Measurements from ENCODE around the gene HERC6.

Gene HERC6

DNA sequence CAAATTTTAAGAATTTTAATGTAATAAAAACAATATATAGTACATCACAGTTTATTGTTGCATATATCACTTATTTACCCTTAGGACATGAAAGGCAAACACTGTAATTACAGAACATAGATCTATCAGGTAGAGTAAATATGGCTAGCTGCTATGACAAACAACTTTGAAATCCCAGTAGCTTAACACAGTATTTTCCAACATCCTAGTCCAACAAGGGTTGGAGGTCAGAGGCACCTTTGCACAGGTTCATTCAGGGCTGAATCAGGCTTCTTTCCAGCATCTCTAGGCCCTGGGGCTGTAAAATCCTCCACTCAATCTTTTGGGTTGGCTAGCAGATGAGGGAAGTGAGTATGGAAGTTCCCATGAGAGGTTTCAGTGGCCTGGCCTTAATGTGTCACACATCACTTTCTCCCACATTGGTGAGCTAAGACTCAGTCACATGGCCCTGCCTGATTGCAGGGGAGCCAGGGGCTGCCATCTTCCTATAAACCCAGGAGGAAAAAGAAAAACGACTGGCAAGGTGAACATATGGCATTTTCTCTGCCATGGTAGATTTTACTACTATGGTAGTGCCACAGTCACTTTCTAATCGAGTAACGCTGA lies 32.9 kb downstream of the HERC6 start:
- TF ChIP-seq, protein P1, sequence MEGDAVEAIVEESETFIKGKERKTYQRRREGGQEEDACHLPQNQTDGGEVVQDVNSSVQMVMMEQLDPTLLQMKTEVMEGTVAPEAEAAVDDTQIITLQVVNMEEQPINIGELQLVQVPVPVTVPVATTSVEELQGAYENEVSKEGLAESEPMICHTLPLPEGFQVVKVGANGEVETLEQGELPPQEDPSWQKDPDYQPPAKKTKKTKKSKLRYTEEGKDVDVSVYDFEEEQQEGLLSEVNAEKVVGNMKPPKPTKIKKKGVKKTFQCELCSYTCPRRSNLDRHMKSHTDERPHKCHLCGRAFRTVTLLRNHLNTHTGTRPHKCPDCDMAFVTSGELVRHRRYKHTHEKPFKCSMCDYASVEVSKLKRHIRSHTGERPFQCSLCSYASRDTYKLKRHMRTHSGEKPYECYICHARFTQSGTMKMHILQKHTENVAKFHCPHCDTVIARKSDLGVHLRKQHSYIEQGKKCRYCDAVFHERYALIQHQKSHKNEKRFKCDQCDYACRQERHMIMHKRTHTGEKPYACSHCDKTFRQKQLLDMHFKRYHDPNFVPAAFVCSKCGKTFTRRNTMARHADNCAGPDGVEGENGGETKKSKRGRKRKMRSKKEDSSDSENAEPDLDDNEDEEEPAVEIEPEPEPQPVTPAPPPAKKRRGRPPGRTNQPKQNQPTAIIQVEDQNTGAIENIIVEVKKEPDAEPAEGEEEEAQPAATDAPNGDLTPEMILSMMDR (IDR thresholded peaks at IDR 0.05) = no peak
- Histone ChIP-seq H3K36me3 (ENCODE audit: control insufficient read depth, insufficient read depth, low read length) (no peaks in the 10 kb centered on the region), H3K27me3 (ENCODE audit: control insufficient read depth, insufficient read depth, low read length) (no peaks in the 10 kb centered on the region), H3K4me2 (ENCODE audit: low read length) (no peak overlapping the region), H3K4me3 (ENCODE audit: low read depth, low read length) (no peak overlapping the region), H2AFZ (no peak overlapping the region), H3K79me2 (no peaks in the 10 kb centered on the region), H3K4me1 (no peaks in the 10 kb centered on the region), H3K9ac (no peak overlapping the region), H3K27ac (no peak overlapping the region), H3K9me3 (ENCODE audit: control insufficient read depth, low read length) (no peaks in the 10 kb centered on the region)

DNA sequence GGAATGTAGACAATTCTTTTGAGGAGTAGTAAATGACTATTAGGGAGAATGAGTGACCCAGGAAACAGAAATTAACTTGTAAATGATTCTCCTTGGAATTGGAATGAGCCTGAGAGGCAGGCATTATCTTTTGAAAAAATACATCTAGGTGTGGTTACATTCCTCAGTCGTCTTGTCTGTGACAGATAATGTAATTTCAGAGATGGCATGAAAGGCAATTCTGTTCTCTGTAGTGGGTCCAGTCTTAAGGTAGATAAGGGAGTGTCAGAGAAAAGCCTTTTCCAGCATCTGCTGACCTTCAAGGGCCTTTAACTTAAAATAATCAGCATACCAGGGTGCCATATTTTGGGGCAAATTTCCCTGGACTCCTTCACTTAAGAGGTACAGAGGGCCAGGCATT lies 35.1 kb downstream of the HERC6 start:
- no peak overlapping the region for H3K9ac ChIP-seq

DNA sequence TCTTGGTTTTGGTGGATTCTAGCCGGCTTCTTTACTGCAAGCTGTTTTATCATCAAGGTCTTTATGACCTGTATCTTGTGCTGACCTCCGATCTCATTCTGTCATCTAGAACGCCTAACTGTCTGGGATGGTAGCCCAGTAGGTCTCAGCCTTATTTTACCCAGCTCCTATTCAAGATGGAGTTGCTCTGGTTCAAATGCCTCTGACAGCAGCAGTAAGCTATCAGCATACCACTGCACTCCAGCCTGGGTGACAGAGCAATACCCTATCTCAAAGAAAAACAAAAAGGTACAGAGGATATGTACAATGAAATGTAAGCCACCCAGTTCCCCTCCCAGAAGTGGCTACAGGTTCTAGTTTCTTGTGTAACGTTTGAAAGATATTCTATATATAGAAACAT lies 36.1 kb downstream of the HERC6 start:
- no peaks in the 10 kb centered on the region for H3K79me2 ChIP-seq
- no peak overlapping the region for H3K4me3 ChIP-seq (ENCODE audit: low read depth, low read length)
- H3K9ac ChIP-seq = no peak overlapping the region
- no peaks in the 10 kb centered on the region for H3K27me3 ChIP-seq (ENCODE audit: control insufficient read depth, insufficient read depth, low read length)
- H3K4me1 ChIP-seq = no peaks in the 10 kb centered on the region
- no peaks in the 10 kb centered on the region for H3K9me3 ChIP-seq (ENCODE audit: control insufficient read depth, low read length)
- TF ChIP-seq, protein P1 (IDR thresholded peaks at IDR 0.05) = no peak
- H2AFZ ChIP-seq = no peak overlapping the region
- no peaks in the 10 kb centered on the region for H3K36me3 ChIP-seq (ENCODE audit: control insufficient read depth, insufficient read depth, low read length)
- H3K27ac ChIP-seq = no peak overlapping the region
- no peak overlapping the region for H3K4me2 ChIP-seq (ENCODE audit: low read length)

More for the DNA sequence above, 35.1 kb downstream of the HERC6 start:
- no peak overlapping the region for H3K27ac ChIP-seq
- H2AFZ ChIP-seq = no peak overlapping the region
- TF ChIP-seq, protein P1 (IDR thresholded peaks at IDR 0.05) = no peak
- H3K4me3 ChIP-seq (ENCODE audit: low read depth, low read length) = no peak overlapping the region
- H3K4me1 ChIP-seq = no peaks in the 10 kb centered on the region
- no peaks in the 10 kb centered on the region for H3K27me3 ChIP-seq (ENCODE audit: control insufficient read depth, insufficient read depth, low read length)
- no peaks in the 10 kb centered on the region for H3K9me3 ChIP-seq (ENCODE audit: control insufficient read depth, low read length)
- H3K4me2 ChIP-seq (ENCODE audit: low read length) = no peak overlapping the region
- H3K79me2 ChIP-seq = no peaks in the 10 kb centered on the region
- H3K36me3 ChIP-seq (ENCODE audit: control insufficient read depth, insufficient read depth, low read length) = no peaks in the 10 kb centered on the region

DNA sequence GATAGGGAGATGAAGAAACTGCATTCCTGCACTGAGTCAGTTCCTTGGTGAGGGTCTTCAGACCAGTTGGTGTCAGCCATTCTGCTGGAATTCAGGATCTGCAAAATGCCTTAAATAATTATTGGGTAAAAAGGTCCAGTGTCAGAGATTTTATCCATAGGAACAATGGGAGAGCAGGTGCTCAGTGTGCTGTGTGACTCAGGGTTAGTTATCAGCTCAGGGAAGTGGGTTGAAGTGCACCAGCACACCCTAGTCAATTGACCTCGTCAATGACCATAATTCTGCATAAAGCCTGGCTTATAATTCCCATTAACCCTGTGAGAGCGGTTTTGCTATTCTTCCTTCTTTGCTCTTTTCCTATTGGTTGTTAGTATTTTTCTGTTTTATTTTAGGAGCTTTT lies 37.3 kb downstream of the HERC6 start:
- H3K9me3 ChIP-seq (ENCODE audit: control insufficient read depth, low read length) = no peaks in the 10 kb centered on the region
- no peak overlapping the region for H3K27ac ChIP-seq
- no peak overlapping the region for H3K9ac ChIP-seq
- no peak overlapping the region for H3K4me2 ChIP-seq (ENCODE audit: low read length)
- H3K79me2 ChIP-seq = no peaks in the 10 kb centered on the region
- H3K36me3 ChIP-seq (ENCODE audit: control insufficient read depth, insufficient read depth, low read length) = no peaks in the 10 kb centered on the region
- no peak overlapping the region for H2AFZ ChIP-seq
- H3K4me1 ChIP-seq = no peaks in the 10 kb centered on the region
- TF ChIP-seq, protein P1 (IDR thresholded peaks at IDR 0.05) = no peak
- H3K4me3 ChIP-seq (ENCODE audit: low read depth, low read length) = no peak overlapping the region
- H3K27me3 ChIP-seq (ENCODE audit: control insufficient read depth, insufficient read depth, low read length) = no peaks in the 10 kb centered on the region

DNA sequence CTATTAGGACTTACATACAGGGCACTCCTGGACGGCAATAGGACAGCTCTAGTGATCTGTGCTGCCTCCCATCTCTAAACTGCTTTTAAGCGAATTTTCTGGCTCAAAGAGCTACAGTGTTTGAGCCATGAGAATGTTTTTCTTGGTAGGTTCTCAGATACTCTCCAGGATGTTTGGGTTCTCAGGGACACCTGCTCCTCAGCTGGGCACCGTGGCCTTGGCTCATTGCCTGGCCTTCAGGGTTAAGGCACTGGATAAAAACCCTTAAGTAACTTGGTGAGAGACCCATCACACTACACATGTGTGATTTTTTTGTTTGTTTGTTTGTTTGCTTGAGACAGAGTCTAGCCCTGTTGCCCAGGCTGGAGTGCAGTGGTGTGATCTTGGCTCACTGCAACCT lies 39.8 kb downstream of the HERC6 start:
- Histone ChIP-seq H3K9me3 (ENCODE audit: control insufficient read depth, low read length) (no peaks in the 10 kb centered on the region), H3K4me3 (ENCODE audit: low read depth, low read length) (no peak overlapping the region), H3K9ac (no peak overlapping the region), H3K36me3 (ENCODE audit: control insufficient read depth, insufficient read depth, low read length) (no peaks in the 10 kb centered on the region), H3K4me1 (no peaks in the 10 kb centered on the region), H2AFZ (no peak overlapping the region), H3K27me3 (ENCODE audit: control insufficient read depth, insufficient read depth, low read length) (no peaks in the 10 kb centered on the region), H3K27ac (no peak overlapping the region), H3K79me2 (no peaks in the 10 kb centered on the region), H3K4me2 (ENCODE audit: low read length) (no peak overlapping the region)
- TF ChIP-seq, protein P1 (IDR thresholded peaks at IDR 0.05) = no peak
